Measurements from ENCODE around the gene MBTD1. TPM values are rescaled to one million over a fixed set of nuclear protein-coding genes. Genes with fewer than 3 reads are reported as not detected.

The MBTD1 gene
- total and polyA plus RNA-seq, 9 of the 15 experiments (the other 6 are each of a cell fraction or from before 2014, with no cell fraction given) = 2.1 to 26.3 (median 13.3) TPM

DNA sequence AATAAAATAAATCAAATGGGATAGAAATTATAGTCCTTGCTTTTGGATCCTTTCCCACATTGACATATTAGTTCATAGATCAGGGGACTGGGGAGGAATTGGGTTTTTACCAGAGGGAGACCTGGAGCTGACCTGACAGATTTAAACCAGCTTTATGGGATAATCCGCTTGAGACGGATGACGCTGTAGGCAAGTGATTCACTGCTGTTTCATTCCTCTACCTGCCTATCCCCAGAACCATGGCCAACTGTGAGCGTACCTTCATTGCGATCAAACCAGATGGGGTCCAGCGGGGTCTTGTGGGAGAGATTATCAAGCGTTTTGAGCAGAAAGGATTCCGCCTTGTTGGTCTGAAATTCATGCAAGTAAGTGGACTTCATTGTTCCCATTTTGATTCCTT lies 104.4 kb downstream of the MBTD1 start (continued):
- TF ChIP-seq, protein P1, sequence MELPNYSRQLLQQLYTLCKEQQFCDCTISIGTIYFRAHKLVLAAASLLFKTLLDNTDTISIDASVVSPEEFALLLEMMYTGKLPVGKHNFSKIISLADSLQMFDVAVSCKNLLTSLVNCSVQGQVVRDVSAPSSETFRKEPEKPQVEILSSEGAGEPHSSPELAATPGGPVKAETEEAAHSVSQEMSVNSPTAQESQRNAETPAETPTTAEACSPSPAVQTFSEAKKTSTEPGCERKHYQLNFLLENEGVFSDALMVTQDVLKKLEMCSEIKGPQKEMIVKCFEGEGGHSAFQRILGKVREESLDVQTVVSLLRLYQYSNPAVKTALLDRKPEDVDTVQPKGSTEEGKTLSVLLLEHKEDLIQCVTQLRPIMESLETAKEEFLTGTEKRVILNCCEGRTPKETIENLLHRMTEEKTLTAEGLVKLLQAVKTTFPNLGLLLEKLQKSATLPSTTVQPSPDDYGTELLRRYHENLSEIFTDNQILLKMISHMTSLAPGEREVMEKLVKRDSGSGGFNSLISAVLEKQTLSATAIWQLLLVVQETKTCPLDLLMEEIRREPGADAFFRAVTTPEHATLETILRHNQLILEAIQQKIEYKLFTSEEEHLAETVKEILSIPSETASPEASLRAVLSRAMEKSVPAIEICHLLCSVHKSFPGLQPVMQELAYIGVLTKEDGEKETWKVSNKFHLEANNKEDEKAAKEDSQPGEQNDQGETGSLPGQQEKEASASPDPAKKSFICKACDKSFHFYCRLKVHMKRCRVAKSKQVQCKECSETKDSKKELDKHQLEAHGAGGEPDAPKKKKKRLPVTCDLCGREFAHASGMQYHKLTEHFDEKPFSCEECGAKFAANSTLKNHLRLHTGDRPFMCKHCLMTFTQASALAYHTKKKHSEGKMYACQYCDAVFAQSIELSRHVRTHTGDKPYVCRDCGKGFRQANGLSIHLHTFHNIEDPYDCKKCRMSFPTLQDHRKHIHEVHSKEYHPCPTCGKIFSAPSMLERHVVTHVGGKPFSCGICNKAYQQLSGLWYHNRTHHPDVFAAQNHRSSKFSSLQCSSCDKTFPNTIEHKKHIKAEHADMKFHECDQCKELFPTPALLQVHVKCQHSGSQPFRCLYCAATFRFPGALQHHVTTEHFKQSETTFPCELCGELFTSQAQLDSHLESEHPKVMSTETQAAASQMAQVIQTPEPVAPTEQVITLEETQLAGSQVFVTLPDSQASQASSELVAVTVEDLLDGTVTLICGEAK (IDR thresholded peaks at IDR 0.05) = no peak
- TF ChIP-seq, protein P1 (CRISPR knock-in tag; IDR thresholded peaks at IDR 0.05) = no peak
- TF ChIP-seq ZNF239 (CRISPR knock-in tag; IDR thresholded peaks at IDR 0.05) (no peak), KAT8 (IDR thresholded peaks at IDR 0.05; ENCODE audit: low read depth) (no peak), ZSCAN32 (CRISPR knock-in tag; IDR thresholded peaks at IDR 0.05) (no peak), NEUROD1 (IDR thresholded peaks at IDR 0.05; ENCODE audit: borderline replicate concordance, low read depth, low read length, partially characterized antibody) (no peak), NR3C1 (CRISPR knock-in tag; IDR thresholded peaks at IDR 0.05) (no peak), TFAP4 (CRISPR knock-in tag; IDR thresholded peaks at IDR 0.05; ENCODE audit: borderline replicate concordance) (no peak), ZSCAN29 (IDR thresholded peaks at IDR 0.05) (no peak), BRF1 (IDR thresholded peaks at IDR 0.05; ENCODE audit: borderline replicate concordance, extremely low read depth, insufficient read length) (no peak)
- TF ChIP-seq, protein P2, sequence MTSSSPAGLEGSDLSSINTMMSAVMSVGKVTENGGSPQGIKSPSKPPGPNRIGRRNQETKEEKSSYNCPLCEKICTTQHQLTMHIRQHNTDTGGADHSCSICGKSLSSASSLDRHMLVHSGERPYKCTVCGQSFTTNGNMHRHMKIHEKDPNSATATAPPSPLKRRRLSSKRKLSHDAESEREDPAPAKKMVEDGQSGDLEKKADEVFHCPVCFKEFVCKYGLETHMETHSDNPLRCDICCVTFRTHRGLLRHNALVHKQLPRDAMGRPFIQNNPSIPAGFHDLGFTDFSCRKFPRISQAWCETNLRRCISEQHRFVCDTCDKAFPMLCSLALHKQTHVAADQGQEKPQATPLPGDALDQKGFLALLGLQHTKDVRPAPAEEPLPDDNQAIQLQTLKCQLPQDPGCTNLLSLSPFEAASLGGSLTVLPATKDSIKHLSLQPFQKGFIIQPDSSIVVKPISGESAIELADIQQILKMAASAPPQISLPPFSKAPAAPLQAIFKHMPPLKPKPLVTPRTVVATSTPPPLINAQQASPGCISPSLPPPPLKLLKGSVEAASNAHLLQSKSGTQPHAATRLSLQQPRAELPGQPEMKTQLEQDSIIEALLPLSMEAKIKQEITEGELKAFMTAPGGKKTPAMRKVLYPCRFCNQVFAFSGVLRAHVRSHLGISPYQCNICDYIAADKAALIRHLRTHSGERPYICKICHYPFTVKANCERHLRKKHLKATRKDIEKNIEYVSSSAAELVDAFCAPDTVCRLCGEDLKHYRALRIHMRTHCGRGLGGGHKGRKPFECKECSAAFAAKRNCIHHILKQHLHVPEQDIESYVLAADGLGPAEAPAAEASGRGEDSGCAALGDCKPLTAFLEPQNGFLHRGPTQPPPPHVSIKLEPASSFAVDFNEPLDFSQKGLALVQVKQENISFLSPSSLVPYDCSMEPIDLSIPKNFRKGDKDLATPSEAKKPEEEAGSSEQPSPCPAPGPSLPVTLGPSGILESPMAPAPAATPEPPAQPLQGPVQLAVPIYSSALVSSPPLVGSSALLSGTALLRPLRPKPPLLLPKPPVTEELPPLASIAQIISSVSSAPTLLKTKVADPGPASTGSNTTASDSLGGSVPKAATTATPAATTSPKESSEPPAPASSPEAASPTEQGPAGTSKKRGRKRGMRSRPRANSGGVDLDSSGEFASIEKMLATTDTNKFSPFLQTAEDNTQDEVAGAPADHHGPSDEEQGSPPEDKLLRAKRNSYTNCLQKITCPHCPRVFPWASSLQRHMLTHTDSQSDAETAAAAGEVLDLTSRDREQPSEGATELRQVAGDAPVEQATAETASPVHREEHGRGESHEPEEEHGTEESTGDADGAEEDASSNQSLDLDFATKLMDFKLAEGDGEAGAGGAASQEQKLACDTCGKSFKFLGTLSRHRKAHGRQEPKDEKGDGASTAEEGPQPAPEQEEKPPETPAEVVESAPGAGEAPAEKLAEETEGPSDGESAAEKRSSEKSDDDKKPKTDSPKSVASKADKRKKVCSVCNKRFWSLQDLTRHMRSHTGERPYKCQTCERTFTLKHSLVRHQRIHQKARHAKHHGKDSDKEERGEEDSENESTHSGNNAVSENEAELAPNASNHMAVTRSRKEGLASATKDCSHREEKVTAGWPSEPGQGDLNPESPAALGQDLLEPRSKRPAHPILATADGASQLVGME (CRISPR knock-in tag; IDR thresholded peaks at IDR 0.05) = no peak
